SU-DHL-6 (cell line): ENCODE data around the gene HES4.
"Not testable (repeated sequence)": the region's sequence is repeated elsewhere in the genome, so short reads cannot be mapped to it uniquely, and the experiment has no call there.

Experiments used
- H2AFZ ChIP-seq: fragments of 200-600 bp; sonication (generic); 2 replicates; pipeline ENCODE4 v1.6.1; 2014; ENCODE audit warnings: low read depth, mild to moderate bottlenecking, moderate library complexity, mixed read lengths, antibody characterized with exemption, low read length; ENCODE audit not compliant: severe bottlenecking
- H3F3A ChIP-seq: fragments of 200-600 bp; shearing (Covaris generic); 2 replicates; pipeline ENCODE4 v1.6.0; 2016; ENCODE audit warnings: antibody characterized with exemption, mild to moderate bottlenecking; ENCODE audit not compliant: insufficient read depth
- H3K27ac ChIP-seq: fragments of 200-600 bp; sonication (generic); 2 replicates; pipeline ENCODE4 v1.5.1; 2016; ENCODE audit warnings: low read depth, mild to moderate bottlenecking, low read length, moderate library complexity, mixed read lengths
- H3K27me3 ChIP-seq: fragments of 200-600 bp; sonication (generic), shearing (Covaris generic); 2 replicates; pipeline ENCODE4 v1.6.0; 2014; ENCODE audit warnings: mild to moderate bottlenecking, low read length
- H3K36me3 ChIP-seq: fragments of 200-600 bp; sonication (generic); 2 replicates; pipeline ENCODE4 v1.6.1; 2014; ENCODE audit warnings: mild to moderate bottlenecking, low read length, mixed read lengths
- H3K4me2 ChIP-seq: fragments of 300-600, 200-600 bp; shearing (Covaris generic), sonication (generic); 2 replicates; pipeline ENCODE4 v1.6.0; 2014; ENCODE audit warnings: low read length, low read depth, mild to moderate bottlenecking; ENCODE audit not compliant: poor library complexity, severe bottlenecking
- H3K4me3 ChIP-seq: fragments of 200-600 bp; sonication (generic); 2 replicates; pipeline ENCODE4 v1.5.1; 2014; ENCODE audit warnings: antibody characterized with exemption, low read length, mild to moderate bottlenecking, mixed read lengths; ENCODE audit not compliant: insufficient read depth, poor library complexity, severe bottlenecking
- H3K79me2 ChIP-seq: fragments of 200-600 bp; sonication (generic); 2 replicates; pipeline ENCODE4 v1.6.1; 2014; ENCODE audit warnings: mild to moderate bottlenecking, low read length, moderate library complexity; ENCODE audit not compliant: insufficient read depth
- H3K9ac ChIP-seq: fragments of 200-600 bp; sonication (generic); 2 replicates; pipeline ENCODE4 v1.7.0; 2014; ENCODE audit warnings: mild to moderate bottlenecking, low read length
- H3K9me2 ChIP-seq: fragments of 200-600 bp; sonication (generic); replicated peaks from 2 replicates; pipeline ENCODE4 v1.6.1; 2014; ENCODE audit warnings: low read length; ENCODE audit not compliant: insufficient read depth
- H3K9me3 ChIP-seq: fragments of 200-600 bp; sonication (generic); 2 replicates; pipeline ENCODE4 v1.6.1; 2014; ENCODE audit warnings: low read length, mixed read lengths; ENCODE audit not compliant: insufficient read depth
- H4K20me1 ChIP-seq: fragments of 200-600 bp; sonication (generic); 2 replicates; pipeline ENCODE4 v1.6.1; 2014; ENCODE audit warnings: low read depth, mild to moderate bottlenecking, antibody characterized with exemption, low read length, moderate library complexity, mixed read lengths
- CTCF ChIP-seq: fragments of 200-600 bp; sonication (generic); IDR thresholded peaks from one replicate; pipeline ENCODE4 v1.5.1; 2017; ENCODE audit warnings: antibody characterized with exemption, mild to moderate bottlenecking, low read length, moderate library complexity; ENCODE audit not compliant: insufficient read depth, poor library complexity, severe bottlenecking
- EZH2phosphoT487 ChIP-seq: fragments of 200-600 bp; sonication (generic), shearing (Covaris generic); conservative IDR thresholded peaks from 2 replicates; pipeline ENCODE4 v1.6.1; 2018; ENCODE audit warnings: mild to moderate bottlenecking, antibody characterized with exemption, low read length, moderate library complexity, mixed read lengths

HES4 gene

GRCh38 chr1:1011396-1011949, 11.6 kb upstream of the HES4 start:
- Histone ChIP-seq H3K27ac (no peak overlapping the region), H3K4me3 (no peak overlapping the region), H3F3A (no peaks in the 10 kb centered on the region), H3K79me2 (no peaks in the 10 kb centered on the region), H3K27me3 (no peaks in the 10 kb centered on the region), H2AFZ (no peak overlapping the region), H3K36me3 (no peaks in the 10 kb centered on the region), H4K20me1 (no peaks in the 10 kb centered on the region), H3K4me2 (no peak overlapping the region), H3K9me2 (no peaks in the 10 kb centered on the region), H3K9ac (no peak overlapping the region), H3K9me3 (no peaks in the 10 kb centered on the region)
- TF ChIP-seq EZH2phosphoT487 (no peak), CTCF (no peak)

GRCh38 chr1:1010131-1010530, 10.2 kb upstream of the HES4 start:
- not testable (repeated sequence) for H3K4me3 ChIP-seq, H3K9me2 ChIP-seq, H3K4me2 ChIP-seq, H3K79me2 ChIP-seq, H3K9me3 ChIP-seq, H4K20me1 ChIP-seq, H3F3A ChIP-seq, H3K27ac ChIP-seq, H3K9ac ChIP-seq, H3K36me3 ChIP-seq, H2AFZ ChIP-seq, H3K27me3 ChIP-seq

- Histone ChIP-seq H3K79me2 (no peaks in the 10 kb centered on the region), H3K9ac (no peak overlapping the region), H2AFZ (no peak overlapping the region), H4K20me1 (no peaks in the 10 kb centered on the region), H3K9me3 (no peaks in the 10 kb centered on the region), H3K9me2 (no peaks in the 10 kb centered on the region), H3F3A (no peaks in the 10 kb centered on the region), H3K4me3 (no peak overlapping the region), H3K27ac (no peak overlapping the region), H3K27me3 (no peaks in the 10 kb centered on the region), H3K4me2 (no peak overlapping the region), H3K36me3 (no peaks in the 10 kb centered on the region)
- no peak for TF ChIP-seq CTCF
- no peak for TF ChIP-seq EZH2phosphoT487
Measured at GRCh38 chr1:1006305-1007159, 6.6 kb upstream of the HES4 start.

GRCh38 chr1:1005774-1006304, 5.9 kb upstream of the HES4 start:
- Histone ChIP-seq H3K79me2 (no peaks in the 10 kb centered on the region), H3K9ac (no peak overlapping the region), H3K9me2 (no peaks in the 10 kb centered on the region), H3K9me3 (no peaks in the 10 kb centered on the region), H3K27ac (no peak overlapping the region), H3K4me2 (no peak overlapping the region), H3F3A (no peaks in the 10 kb centered on the region), H4K20me1 (no peaks in the 10 kb centered on the region), H3K27me3 (no peaks in the 10 kb centered on the region), H2AFZ (no peak overlapping the region), H3K4me3 (no peak overlapping the region), H3K36me3 (no peaks in the 10 kb centered on the region)
- TF ChIP-seq EZH2phosphoT487 (no peak), CTCF (no peak)
